OCI-LY7 (cell line): Measurements from ENCODE around the gene OR10AG1. TPM values are rescaled to one million over a fixed set of nuclear protein-coding genes. Genes with fewer than 3 reads are reported as not detected.
A peak's percentile ranks its signal among the peaks of the same experiment; 100 is the strongest.

Source experiments
- BruUV-seq: library from RNA; stranded (reverse); fragments of 400-500 nt; replicated peaks from 2 replicates; lab custom pipeline; 2021; lab: Mats Ljungman, UMichigan
- CTCF ChIA-PET: fragments of 300-600 bp; sonication (Branson Sonifier 250); formaldehyde crosslinking; loops from one replicate; lab custom pipeline; 2022; ENCODE audit warnings: antibody characterized with exemption; ENCODE audit not compliant: unreplicated experiment; lab: Charles Lee
- POLR2A ChIA-PET: fragments of 300-600 bp; sonication (Branson Sonifier 250); formaldehyde crosslinking; loops from one replicate; lab custom pipeline; 2022; ENCODE audit warnings: antibody characterized with exemption; lab: Charles Lee
- DNase-seq: peaks from one replicate; pipeline ENCODE4 v3.0.0-alpha.2; 2015; ENCODE audit warnings: low spot score
- H2AFZ ChIP-seq: fragments of 200-600 bp; sonication (generic), shearing (Covaris generic); 2 replicates; pipeline ENCODE4 v1.6.1; 2014; ENCODE audit warnings: mild to moderate bottlenecking, antibody characterized with exemption, low read length, moderate library complexity
- H3K27ac ChIP-seq: fragments of 200-600 bp; sonication (generic); 2 replicates; pipeline ENCODE4 v1.5.1; 2014; ENCODE audit warnings: mixed run types, low read depth, mild to moderate bottlenecking, moderate library complexity, low read length, inconsistent platforms; ENCODE audit not compliant: poor library complexity, severe bottlenecking
- H3K36me3 ChIP-seq: fragments of 200-600 bp; sonication (generic); 2 replicates; pipeline ENCODE4 v1.6.1; 2014; ENCODE audit warnings: mild to moderate bottlenecking, antibody characterized with exemption, low read length, moderate library complexity, mixed read lengths; ENCODE audit not compliant: insufficient read depth
- H3K4me1 ChIP-seq: fragments of 200-600 bp; sonication (generic); 2 replicates; pipeline ENCODE4 v1.5.1; 2014; ENCODE audit warnings: mild to moderate bottlenecking, low read length; ENCODE audit not compliant: insufficient read depth, poor library complexity, severe bottlenecking
- H3K4me2 ChIP-seq: fragments of 200-600 bp; sonication (generic); 2 replicates; pipeline ENCODE4 v1.6.1; 2014; ENCODE audit warnings: mild to moderate bottlenecking, low read length
- H3K4me3 ChIP-seq: fragments of 200-600 bp; sonication (generic); 2 replicates; pipeline ENCODE4 v1.5.1; 2014; ENCODE audit warnings: mild to moderate bottlenecking, low read depth, low read length; ENCODE audit not compliant: poor library complexity, severe bottlenecking
- H3K79me2 ChIP-seq: fragments of 200-600 bp; sonication (generic); 2 replicates; pipeline ENCODE4 v1.6.1; 2016; ENCODE audit warnings: low read depth, mild to moderate bottlenecking, low read length, moderate library complexity, mixed read lengths; ENCODE audit not compliant: insufficient read depth
- H3K9me2 ChIP-seq: fragments of 200-600 bp; sonication (generic); 2 replicates; pipeline ENCODE4 v1.6.1; 2016; ENCODE audit warnings: mild to moderate bottlenecking, low read length, mixed read lengths; ENCODE audit not compliant: insufficient read depth
- H3K9me3 ChIP-seq: fragments of 200-600 bp; sonication (generic); 2 replicates; pipeline ENCODE4 v1.6.1; 2014; ENCODE audit warnings: mild to moderate bottlenecking, mixed run types, low read length, mixed read lengths
- H4K20me1 ChIP-seq: fragments of 200-600 bp; sonication (generic); 2 replicates; pipeline ENCODE4 v1.6.1; 2014; ENCODE audit warnings: mild to moderate bottlenecking, antibody characterized with exemption, low read length, moderate library complexity, mixed read lengths; ENCODE audit not compliant: insufficient read depth
- EZH2phosphoT487 ChIP-seq: fragments of 200-600 bp; sonication (generic); IDR thresholded peaks from 2 replicates; pipeline ENCODE4 v1.6.1; 2018; ENCODE audit warnings: low read depth, borderline replicate concordance, mild to moderate bottlenecking, mixed run types, antibody characterized with exemption, low read length, moderate library complexity, mixed read lengths
- intact Hi-C: fragments of 100-400 bp; cut with micrococcal nuclease; formaldehyde crosslinking; loops from one replicate; pipeline ENCODE4 v1.10.0; 2022; ENCODE audit not compliant: unreplicated experiment
- total RNA-seq, 2 experiments: library from RNA; depleted of rRNA in 1 of 2; stranded (reverse); fragments of >200 nt in 1 of 2; shearing (Covaris generic) in 1 of 2; gene quantifications; 2 replicates each; pipeline ENCODE4 v1.2.3, GENCODE V29; 2014 to 2022
- TF ChIP-seq, protein P1 (sequence below): fragments of 200-600 bp; sonication (generic); conservative IDR thresholded peaks from 2 replicates; pipeline ENCODE4 v1.5.1; 2014; ENCODE audit warnings: mild to moderate bottlenecking, antibody characterized with exemption, low read length, moderate library complexity, mixed read lengths

Gene OR10AG1
- total RNA-seq, 2 experiments from 2014 or later: not detected

DNA sequence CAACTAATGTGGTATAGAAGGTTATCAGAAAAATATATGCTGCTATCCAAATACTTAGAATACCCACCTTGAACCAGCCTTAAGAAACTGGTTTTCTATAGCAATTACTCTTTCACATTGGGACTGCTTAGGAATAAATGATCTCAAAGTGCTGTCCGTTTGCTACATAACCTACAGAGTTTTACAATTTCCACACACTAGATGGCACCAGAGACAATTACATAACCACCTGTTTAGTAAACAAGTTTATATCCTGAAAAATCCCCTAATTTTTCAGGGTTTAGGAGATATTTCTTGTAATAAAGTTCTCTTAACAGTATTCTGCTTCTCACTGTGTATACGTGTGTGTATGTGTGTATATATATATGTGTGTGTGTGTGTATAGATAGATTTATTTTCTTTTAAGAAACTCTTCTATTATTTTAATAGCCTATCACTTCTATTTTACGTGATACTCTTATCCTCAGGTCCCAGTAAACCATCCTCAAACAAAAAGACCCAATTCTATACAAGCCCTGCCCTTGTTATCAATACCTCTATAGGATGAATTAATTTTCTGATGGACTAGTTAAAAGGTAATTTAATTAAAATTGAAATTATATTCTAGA lies 26.9 kb downstream of the OR10AG1 start:
- Histone ChIP-seq H3K9me3 (no peaks in the 10 kb centered on the region), H3K27ac (no peak overlapping the region), H4K20me1 (no peaks in the 10 kb centered on the region), H3K4me2 (no peak overlapping the region), H3K36me3 (no peaks in the 10 kb centered on the region), H3K9me2 (no peaks in the 10 kb centered on the region), H3K4me3 (no peak overlapping the region), H3K79me2 (no peaks in the 10 kb centered on the region), H2AFZ (no peak overlapping the region), H3K4me1 (no peaks in the 10 kb centered on the region)
- POLR2A ChIA-PET: no interaction called here
- BruUV-seq: no TSS peak
- CTCF ChIA-PET: no interaction called here
- TF ChIP-seq, protein P1, sequence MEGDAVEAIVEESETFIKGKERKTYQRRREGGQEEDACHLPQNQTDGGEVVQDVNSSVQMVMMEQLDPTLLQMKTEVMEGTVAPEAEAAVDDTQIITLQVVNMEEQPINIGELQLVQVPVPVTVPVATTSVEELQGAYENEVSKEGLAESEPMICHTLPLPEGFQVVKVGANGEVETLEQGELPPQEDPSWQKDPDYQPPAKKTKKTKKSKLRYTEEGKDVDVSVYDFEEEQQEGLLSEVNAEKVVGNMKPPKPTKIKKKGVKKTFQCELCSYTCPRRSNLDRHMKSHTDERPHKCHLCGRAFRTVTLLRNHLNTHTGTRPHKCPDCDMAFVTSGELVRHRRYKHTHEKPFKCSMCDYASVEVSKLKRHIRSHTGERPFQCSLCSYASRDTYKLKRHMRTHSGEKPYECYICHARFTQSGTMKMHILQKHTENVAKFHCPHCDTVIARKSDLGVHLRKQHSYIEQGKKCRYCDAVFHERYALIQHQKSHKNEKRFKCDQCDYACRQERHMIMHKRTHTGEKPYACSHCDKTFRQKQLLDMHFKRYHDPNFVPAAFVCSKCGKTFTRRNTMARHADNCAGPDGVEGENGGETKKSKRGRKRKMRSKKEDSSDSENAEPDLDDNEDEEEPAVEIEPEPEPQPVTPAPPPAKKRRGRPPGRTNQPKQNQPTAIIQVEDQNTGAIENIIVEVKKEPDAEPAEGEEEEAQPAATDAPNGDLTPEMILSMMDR: peak; percentile 83
- no peak for TF ChIP-seq EZH2phosphoT487
- intact Hi-C loops: loop anchor here (5.0 to 10.0 kb wide), 2 partner anchors 839 to 1302 kb away; no protein-coding TSS in a partner anchor
- peak; percentile 32 for DNase-seq

DNA sequence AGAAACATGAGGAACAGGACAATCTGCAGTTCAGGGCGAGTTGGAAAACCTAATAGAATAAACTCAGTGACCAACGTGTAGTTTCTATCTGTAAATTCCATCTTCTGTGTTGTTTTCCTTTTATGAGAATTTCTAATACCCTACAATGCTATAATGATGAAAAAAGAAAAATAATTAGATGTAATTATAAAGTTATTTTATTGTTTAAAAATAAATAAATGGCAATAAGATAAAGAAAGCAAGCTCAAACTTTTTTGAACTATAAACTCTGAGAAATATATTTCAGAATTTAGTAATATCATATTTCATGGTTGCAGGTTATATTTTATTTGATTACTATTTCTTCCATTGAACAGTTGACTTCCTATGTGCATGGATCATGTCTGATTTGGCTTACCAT lies 33.4 kb downstream of the OR10AG1 start, which contains the start of gene OR5I1:
Gene OR5I1, minus strand, starts transcription at position 101 of the 400 bp plus-strand sequence. Its CDS starts 0 bp downstream, at position 101.
- H2AFZ ChIP-seq: no peak within 1 kb of the TSS
- no peaks in the 10 kb centered on the region for H3K4me1 ChIP-seq
- DNase-seq: no peak
- intact Hi-C loops: no loop called here
- TF ChIP-seq EZH2phosphoT487: no peak
- TF ChIP-seq, protein P1: no peak
- ChIA-PET CTCF (no interaction called here), POLR2A (no interaction called here)
- H4K20me1 ChIP-seq: no peaks in the 10 kb centered on the region
- no peak within 1 kb of the TSS for H3K4me2 ChIP-seq
- H3K36me3 ChIP-seq: no peaks in the 10 kb centered on the region
- no TSS peak for BruUV-seq
- no peak within 1 kb of the TSS for H3K4me3 ChIP-seq
- H3K27ac ChIP-seq: no peak within 1 kb of the TSS
- no peaks in the 10 kb centered on the region for H3K79me2 ChIP-seq
- H3K9me2 ChIP-seq: no peaks in the 10 kb centered on the region
- H3K9me3 ChIP-seq: no peaks in the 10 kb centered on the region

DNA sequence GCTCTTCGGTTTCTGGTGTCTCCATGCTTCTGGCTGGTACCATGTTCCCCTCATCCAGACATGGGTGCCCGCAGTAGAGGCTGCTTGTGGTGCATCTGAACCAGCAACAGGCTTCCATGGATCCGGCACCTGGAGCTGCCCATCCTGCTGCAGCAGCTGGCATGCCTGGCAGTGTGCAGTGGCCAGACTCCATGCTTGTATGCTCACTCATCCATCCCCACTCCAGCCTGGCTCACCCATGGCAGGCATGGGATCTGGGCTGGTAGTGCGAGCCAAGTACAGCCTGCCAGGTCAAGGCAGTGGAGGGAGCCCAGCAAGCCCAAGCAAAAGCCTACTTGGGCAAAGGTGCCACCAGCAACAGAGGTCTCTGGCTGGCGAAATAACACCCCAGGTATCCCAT lies 49.2 kb downstream of the OR10AG1 start:
- TF ChIP-seq EZH2phosphoT487: no peak
- TF ChIP-seq, protein P1: no peak
- Histone ChIP-seq H3K4me2 (no peak overlapping the region), H3K36me3 (no peaks in the 10 kb centered on the region), H3K9me3 (no peaks in the 10 kb centered on the region), H3K4me1 (no peaks in the 10 kb centered on the region), H4K20me1 (no peaks in the 10 kb centered on the region), H2AFZ (no peak overlapping the region), H3K9me2 (no peaks in the 10 kb centered on the region), H3K79me2 (no peaks in the 10 kb centered on the region), H3K27ac (no peak overlapping the region), H3K4me3 (no peak overlapping the region)
- intact Hi-C loops: no loop called here
- BruUV-seq: no TSS peak
- CTCF ChIA-PET: no interaction called here
- DNase-seq: no peak
- POLR2A ChIA-PET: no interaction called here
